DOHH2 (cell line): ENCODE results near the gene FAR2.
"Not testable (repeated sequence)": the region's sequence is repeated elsewhere in the genome, so short reads cannot be mapped to it uniquely, and the experiment has no call there.

Experiments used
- CTCF ChIP-seq: fragments of 200-600 bp; sonication (generic); IDR thresholded peaks from one replicate; pipeline ENCODE4 v1.5.1; 2014; ENCODE audit warnings: antibody characterized with exemption, mild to moderate bottlenecking, low read depth, low read length; ENCODE audit not compliant: poor library complexity, severe bottlenecking
- EZH2phosphoT487 ChIP-seq: fragments of 200-600 bp; sonication (generic); IDR thresholded peaks from 2 replicates; pipeline ENCODE4 v1.6.1; 2017; ENCODE audit warnings: borderline replicate concordance, mild to moderate bottlenecking, antibody characterized with exemption, low read length, moderate library complexity, mixed read lengths

GRCh38 chr12:29138855-29139254, 10.2 kb upstream of the FAR2 start:
- not testable (repeated sequence) for TF ChIP-seq CTCF, EZH2phosphoT487
